GM18858 (cell line): ENCODE results near the gene SCGB3A2.

Experiments
- ATAC-seq: cut with Tn5 transposase; IDR thresholded peaks from one replicate; pipeline ENCODE4 v1.9.1; 2021; ENCODE audit not compliant: unreplicated experiment

The SCGB3A2 gene, protein sequence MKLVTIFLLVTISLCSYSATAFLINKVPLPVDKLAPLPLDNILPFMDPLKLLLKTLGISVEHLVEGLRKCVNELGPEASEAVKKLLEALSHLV

DNA sequence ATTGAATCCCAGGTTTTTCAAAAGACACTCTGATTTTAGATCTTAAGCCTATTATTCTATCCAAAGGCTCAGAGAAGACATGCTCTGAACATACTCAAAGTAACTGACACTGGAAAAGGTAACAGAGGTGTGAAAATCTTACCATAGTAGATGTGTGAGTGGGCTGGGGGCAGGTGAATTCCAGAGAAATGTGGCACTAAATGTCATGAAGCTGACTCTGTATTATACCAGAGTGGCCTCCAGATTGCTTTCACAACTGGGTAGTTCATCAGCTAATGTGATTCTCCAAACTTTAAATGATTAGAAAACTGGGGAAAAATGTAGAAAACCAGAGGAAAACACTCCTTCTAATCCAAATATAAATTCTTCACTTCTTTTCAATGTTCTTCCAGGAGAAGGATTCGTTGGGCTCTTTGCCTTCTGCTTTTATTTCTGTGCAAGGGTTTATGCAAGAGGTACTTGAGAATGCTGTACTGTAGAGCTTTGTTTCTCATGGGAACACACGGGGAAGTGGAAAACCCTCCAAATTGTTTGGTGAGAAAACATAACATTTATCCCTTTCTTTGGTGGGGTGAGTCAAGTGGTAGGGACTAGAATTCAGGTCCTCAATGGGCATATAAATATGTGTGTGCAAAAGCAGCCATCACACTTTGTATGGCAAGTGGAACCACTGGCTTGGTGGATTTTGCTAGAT, at the start of gene SCGB3A2:
Gene SCGB3A2, plus strand, starts transcription at position 646 of the 694 bp plus-strand sequence. CDS start 93 bp downstream, outside the sequence.
- no peak for ATAC-seq

DNA sequence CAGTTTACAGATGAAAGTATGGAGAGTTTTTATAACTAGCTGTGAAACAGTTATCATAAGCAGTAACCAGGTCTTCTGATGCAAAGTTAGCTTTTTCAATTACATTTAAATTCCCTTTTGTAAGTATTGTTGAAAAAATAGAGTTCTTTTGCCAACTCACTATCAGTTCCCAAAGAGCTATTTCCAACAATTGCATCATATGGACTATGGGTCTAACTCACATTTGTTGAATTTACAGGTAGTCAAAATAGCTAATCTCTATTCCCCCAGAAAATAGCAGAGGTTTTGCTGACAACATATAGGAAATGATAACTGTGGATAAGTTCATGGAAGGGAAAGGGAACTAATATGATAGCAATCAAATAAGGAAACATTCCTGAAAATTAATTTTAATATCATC, 48.5 kb upstream of the SCGB3A2 start:
- no peak for ATAC-seq

DNA sequence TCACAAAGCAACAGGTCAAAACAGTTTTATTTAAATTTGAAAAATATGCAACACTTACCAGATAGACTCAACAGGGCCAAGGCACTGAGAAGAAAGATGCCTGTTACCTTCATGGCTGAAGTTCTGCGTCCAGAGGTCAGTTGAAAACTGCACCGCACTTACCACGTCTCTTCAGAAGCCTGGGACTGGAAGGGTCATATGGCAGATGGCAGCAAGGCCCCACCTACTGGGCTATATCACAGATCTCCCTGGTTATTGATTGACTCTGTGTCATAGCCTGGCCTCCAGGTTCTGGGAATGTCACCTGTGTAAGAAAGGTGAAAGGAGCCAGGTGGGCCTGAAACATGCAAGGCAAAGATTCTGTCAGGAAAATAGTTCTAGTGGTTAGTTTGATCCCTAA, 47.0 kb upstream of the SCGB3A2 start, which contains the start of gene SPINK1:
Gene SPINK1, minus strand, starts transcription at position 207 of the 400 bp plus-strand sequence. Its CDS starts 94 bp downstream, at position 113.
- no peak for ATAC-seq

DNA sequence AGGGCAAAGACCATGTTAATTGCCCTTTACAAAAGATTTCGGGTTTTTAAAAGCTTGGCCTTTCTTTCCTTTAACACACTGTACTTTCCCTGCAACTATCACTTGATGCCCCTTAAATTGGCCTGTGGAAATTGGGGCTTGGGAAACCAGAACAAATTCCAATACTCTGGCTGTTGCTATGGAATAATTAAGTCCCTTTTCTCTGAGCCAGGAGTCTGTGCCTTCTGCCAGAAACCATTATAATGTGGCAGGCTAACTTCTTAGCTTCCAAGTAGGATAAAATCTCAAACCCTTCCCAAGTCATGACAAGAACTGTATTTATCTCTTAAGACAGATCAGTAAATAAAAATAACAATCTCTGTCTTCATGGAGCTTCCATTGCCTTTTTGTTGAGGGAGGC, 46.0 kb upstream of the SCGB3A2 start:
- no peak for ATAC-seq

DNA sequence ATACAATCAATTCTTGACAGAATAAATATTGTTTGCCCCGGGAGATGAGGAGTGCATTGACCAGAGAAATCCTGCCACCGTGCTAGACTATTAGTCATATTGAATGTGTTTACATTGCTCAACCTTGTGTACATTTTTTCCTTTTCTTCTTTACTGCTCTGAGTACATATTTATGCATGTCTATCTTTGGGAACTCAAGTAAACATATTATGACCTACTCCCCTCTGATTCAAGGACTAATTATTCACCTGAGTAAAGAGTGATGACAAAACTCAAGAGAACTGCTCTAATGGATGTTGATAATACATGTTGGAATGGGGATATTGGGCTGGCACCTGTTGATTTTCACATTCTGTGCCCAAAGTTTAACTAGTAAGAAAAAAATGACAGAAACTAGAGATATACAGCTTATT, 43.1 kb upstream of the SCGB3A2 start:
- no peak for ATAC-seq

DNA sequence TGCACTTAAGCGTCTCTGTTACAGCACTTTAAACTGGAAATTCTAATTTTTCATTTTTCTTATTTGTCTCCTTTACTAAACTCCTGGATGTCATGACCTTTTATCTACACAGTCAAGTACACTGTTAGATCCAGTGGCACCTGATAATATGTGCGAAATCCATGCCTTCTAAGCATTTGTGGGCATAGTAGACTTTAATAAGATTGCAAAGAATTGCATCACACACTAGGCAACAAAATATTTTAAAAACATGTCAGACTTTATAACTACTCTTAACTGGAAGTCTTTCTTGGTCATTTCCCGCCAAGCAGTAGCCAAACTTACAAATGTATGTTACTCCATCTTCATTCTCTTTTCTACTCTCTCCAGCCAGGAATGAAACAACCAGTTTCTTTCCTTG, 42.1 kb upstream of the SCGB3A2 start:
- no peak for ATAC-seq

DNA sequence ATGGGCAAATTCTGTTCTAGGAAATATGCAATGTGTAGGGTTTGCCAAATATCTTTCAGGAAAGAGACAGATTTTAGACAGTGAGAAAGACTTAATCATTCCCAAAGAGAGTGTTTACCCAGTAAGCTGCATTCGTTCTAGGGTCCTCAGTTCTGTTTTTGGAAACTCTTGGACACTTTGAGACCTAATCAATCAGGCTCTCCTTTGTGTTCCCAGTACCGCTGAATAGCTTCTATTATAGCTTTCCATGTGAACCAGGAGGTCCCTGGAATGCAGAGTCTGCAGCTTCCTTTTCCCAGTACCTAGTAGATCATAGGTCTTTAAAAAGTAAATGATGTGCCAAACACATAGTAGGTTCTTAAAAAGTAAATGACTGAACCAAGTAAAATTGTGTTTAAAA, 35.6 kb upstream of the SCGB3A2 start:
- ATAC-seq: no peak

DNA sequence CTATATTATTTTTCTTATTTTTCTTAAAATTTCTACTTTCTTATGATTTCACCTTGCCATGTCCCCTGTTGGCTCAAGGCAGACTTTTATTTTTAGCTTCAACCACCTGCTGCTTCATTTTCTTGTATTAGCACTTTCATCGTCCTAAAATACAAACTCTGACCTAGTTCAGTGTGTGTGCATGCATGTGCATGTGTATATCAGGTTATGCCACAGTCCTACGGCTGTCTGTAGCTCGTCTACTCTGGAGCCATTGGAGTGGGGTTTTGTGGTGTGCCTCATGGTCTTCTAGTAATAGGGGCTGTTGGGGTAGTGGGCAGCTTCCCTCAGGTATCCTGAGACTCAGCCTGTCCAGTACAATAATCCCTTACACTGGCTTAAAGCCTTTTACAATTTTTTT, 33.7 kb upstream of the SCGB3A2 start:
- no peak for ATAC-seq

DNA sequence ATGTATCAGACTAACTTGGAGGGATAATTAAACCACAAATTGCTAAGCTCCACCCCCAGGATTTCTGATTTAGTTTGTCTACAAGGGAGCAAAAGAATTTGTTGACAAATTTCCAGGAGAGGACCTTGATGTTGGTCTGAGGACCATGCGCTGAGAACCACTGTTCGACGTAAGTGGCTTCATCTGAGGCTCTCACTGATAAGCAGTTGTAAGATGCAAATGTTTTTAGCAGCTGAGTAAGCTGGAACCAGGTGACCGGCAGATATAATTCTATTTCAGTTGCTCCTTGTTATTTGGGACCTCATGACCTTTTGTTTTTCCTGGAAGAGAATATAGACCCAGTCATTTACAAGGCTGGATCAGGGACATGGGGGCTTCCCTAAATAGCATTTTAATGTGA, 32.9 kb upstream of the SCGB3A2 start:
- ATAC-seq: no peak

DNA sequence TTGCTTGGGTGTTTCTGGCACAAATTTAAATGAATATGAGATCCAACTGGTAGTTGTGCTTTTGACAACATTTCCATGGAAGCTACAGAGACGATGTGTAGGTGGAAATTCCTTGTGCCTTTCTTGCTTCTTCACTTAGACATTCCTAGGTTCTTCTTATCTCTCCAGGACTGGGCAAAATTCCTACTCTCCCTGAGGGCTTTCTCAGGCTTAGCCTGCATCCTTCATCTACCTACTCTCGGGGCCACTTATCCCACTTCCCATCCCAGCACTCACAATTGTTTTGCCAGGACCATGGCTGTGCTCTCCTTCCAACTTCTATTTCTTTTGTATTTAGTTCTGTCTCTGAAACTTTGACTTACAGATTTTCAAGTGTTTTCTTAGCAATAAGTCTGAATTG, 29.3 kb upstream of the SCGB3A2 start:
- ATAC-seq: no peak

DNA sequence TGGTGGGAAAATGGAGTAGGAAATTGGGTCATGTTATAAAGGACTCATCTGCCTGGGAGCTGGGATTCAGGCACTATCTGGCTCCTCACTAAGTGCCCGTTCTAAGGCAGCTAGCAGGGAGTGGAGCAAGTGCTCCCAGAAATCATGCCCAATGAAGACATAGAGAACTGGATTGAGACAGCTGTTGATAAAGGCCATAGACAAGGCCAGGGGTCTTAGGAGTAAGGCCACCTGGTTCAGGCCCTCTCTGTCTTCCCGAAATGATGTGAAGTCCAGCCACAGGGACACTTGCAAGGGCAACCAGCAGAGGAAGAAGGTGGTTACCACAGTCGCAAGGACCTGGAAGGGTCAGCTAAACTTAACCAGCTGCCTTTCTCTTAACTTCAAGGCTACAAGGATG, 26.9 kb upstream of the SCGB3A2 start:
- no peak for ATAC-seq

DNA sequence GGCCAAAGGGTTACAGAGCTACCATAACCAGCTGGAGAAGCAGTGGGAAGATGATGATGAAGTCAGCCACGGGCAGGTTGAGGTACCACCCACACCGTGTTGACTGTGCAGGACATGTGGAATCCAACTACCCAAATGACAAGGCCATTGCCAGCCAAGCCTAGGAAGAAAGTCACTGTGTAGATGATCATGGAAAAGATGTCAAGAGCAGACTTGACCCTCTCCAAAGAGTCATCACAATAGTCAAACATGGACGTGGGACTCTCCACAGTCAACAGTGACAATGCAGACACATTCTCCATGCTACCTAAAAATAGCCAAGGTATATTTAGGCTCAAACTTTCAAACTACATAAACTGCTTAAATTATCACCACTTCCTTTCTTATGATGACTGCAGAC, 26.1 kb upstream of the SCGB3A2 start:
- no peak for ATAC-seq

DNA sequence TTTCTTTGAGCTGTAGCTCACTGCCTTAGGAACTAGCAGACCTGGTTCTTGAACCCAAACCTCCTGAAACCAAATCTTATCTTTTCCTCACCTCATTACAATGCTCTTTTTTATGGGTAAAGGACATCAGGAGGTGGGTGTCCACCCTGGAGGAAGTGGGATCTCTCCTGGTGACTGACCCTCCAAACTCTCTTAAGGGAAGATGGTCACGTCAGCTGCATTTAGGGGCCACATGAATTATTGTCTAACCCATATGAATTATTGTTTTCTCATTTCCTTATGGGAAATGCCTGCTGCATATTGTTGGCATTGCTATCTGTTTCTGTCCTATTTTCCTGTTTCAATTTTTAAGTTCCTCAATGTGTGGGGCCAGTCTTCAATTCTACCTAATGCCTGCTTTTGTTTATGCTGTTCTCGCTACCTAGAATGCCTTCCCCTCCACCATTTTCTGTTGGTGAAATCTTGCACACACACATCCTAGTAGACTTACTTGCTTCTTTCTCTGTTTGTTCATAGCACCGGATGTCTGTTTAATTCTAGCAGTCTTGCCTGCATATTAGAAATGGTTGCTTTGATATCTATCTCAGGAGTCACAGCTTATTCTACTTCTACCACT, 25.0 kb upstream of the SCGB3A2 start:
- no peak for ATAC-seq

DNA sequence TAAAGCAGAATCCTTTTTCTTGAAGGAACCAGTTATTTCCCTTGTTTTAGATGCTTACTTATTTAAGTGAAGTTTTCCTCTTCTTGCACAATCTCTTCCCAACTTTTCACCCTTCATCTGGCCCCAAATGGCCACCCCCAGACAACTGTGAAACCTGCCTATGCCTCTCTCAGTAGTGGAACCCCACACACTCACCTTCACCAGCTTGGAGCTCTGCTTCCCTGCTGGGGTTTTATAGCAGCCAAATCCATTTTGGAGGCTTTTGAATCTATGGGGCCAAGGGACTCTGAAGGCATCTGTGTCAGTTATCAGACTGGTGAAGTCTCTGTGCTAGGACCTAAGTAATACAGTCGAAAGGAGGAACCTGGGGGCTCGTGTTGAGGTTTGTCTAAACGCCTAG, 24.2 kb upstream of the SCGB3A2 start:
- ATAC-seq: no peak

DNA sequence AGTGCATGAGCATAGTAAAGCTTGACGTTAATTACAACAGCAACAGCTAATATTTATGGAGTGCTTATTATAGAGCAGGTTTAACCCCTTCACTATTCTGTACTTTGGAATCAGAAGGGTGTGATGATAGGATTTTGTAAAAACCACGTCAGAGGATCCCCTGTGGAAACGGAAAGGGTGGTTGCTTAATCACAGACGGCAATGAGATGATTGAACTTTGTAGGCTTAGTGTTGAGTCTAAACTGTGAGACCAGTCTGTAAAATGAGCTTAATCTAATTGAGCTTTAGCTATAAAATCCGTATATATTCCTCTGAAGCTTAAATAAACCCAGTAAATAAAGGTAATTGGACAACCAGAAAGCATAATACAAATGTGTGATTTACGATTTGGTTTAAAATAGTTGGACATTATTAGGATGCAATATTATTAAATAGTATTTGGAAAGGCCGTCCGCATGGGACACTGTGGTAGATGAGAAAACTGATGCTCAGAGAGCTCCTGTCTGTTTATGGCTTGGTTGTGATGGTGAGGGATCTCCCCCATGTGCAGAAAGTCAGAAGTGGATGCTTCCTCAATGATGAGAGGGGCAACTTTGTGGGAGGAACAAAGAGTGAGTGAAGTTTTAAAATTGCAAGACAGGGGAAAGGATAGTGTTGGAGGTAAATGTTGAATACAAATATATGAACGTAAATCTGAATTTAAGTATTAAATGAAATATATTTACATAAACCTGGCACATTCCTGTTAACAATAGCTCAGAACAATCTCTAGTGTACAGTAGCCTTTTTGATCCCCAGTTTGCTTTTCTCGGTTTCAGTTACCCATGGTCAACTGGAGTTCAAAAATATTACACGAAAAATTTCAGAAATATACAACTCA, 23.4 kb upstream of the SCGB3A2 start:
- no peak for ATAC-seq

DNA sequence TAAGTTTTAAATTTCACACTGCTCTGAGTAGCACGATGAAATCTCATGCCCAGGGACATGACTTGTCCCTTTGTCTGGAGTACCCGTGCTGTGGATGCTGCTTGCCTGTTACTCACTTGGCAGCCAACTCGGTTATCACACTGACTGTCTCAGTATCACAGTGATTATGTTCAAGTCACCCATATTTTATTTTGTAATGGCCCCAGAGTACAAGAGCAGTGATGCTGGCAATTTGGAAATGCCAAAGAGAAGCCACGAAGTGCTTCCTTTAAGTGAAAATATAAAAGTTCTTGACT, 22.8 kb upstream of the SCGB3A2 start:
- ATAC-seq: no peak

DNA sequence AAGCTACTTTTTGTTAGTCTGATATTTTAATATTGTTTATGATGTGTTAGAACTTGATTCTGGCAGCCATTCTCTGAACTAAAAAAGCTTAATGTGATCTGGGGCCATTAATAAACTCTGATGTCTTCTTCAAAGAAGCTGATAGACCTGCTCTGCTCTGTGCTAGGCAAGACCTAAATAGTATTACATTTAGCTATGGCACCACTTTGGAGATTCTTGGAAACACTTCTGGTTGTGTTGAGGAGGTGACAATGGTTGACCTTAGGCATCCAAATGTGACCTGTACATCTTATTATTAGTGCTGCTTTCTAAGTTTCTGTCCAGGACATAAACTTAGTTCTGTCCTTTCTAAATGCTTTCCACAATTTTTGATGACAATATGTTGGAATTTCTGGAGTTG, 21.7 kb upstream of the SCGB3A2 start:
- ATAC-seq: no peak

DNA sequence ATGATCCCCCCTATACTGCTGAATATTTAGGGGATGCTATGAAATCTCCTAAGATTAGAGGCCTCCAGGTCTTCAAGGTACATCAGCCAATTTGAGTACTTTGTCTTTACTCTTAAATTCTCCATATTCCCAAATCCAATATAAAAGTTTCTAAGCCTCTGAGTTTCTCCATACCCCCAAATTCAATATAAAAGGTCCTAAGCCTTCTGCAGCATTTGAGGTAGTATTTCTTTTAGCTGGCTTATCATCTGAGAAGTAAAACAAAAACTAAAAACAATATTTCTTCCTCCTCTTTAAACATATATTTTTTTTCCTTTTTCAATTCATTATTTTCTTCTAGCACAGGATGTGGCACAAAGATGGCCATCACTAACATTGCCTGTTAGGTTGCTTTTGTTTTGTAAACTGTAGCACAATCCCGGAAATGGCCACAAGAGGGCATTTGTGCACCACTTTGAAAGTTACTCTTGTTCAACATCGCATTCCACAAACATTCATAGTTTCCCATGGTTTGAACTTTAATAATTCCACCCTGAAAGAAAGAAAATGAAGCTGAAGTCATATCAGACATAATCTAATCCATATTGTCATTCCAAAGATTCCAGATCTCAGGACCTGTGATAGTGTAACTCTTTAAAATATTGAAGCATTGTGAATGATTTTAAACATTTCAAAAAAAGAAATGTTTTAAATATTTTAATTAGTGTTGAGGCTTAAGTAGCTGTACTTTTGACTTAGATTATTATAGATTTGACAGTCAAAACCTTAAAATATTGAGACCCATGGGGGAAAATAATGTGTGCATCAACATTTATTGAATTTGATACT, 21.0 kb upstream of the SCGB3A2 start:
- peak; percentile 92 for ATAC-seq

DNA sequence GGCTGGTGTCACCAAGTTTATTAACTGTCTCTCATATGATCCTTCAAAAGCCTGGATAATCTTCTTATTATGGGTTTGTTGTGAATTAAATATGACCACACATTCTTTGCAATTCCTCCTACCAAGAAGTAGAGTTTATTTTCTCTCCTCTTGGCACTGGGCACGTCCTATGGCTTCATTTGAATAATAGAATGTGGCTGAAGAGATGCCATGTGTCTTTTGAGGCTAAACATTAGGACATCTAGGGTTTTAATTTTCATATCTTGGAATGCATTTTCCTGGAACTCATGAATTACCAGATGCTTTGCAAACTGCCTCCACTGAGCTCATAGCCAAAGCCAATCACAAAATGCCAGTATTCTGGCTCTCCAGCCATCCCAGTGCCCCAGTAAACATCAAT, 19.9 kb upstream of the SCGB3A2 start:
- ATAC-seq: no peak

DNA sequence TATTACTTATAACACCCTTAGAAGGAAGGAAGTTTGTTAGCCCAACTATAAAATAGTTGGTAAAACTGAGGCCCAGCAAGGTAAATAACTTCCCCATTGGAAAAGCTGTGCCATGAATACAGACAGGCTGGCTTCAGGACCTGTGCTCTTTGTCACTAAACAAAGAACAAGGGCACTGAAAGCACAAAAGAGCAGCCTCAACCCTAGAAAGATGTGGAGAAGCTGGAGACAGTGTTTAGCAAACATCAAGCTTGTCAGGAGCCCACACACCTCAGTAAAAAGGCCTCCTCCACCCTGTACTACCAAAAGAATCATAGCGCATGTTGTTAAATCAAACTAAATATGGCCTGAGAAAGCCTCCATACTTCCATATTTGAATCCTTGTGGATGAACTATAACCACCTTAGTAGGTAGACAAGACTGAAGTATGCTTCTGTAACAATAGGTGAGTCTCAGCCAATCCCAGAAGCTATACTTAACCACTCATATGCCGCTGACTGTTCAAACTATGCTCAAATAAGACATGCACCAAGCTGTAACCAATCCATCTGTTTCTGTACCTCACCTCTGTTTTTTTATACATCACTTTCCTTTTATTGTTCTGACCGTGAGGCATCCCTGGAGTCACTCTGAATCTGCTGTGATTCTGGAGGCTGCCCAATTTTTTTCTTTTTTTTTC, 18.4 kb upstream of the SCGB3A2 start:
- no peak for ATAC-seq
